GM18907 (cell line): Measurements from ENCODE around the gene LPO.

Source experiments
- ATAC-seq: cut with Tn5 transposase; IDR thresholded peaks from one replicate; pipeline ENCODE4 v1.9.1; 2021; ENCODE audit warnings: mild to moderate bottlenecking, moderate library complexity; ENCODE audit not compliant: unreplicated experiment

LPO gene

GRCh38 chr17:58315750-58316149 lies 77.4 kb downstream of the LPO start:
- no peak for ATAC-seq

GRCh38 chr17:58316260-58316960 lies 78.0 kb downstream of the LPO start:
- no peak for ATAC-seq

- peak; percentile 69 for ATAC-seq
These were observed 79.2 kb downstream of the LPO start for GRCh38 chr17:58317421-58318064.

- ATAC-seq, result no peak
These were observed 79.7 kb downstream of the LPO start for GRCh38 chr17:58318065-58318481.
